Transverse colon (tissue), 4 donors: ENCODE data around the gene STEAP1B.
"Not testable (repeated sequence)": the region's sequence is repeated elsewhere in the genome, so short reads cannot be mapped to it uniquely, and the experiment has no call there.

Experiments
- POLR2AphosphoS5 ChIP-seq, 3 donors: sonication (generic); formaldehyde crosslinking; IDR thresholded peaks; one replicate each; pipeline ENCODE4 v1.6.1; 2016; ENCODE audit warnings: antibody characterized with exemption in 3 of 3
- TF ChIP-seq, protein P1 (sequence below), 5 experiments: fragments of 200-600 bp in 3 of 5; fragments of 450-650 bp in 2 of 5; sonication (generic) in 3 of 5; IDR thresholded peaks; 1 replicate in 2 of 5; 2 replicates in 3 of 5; pipeline ENCODE4 v1.5.1; 2016 to 2017; ENCODE audit warnings: antibody characterized with exemption in 5 of 5, inconsistent platforms in 3 of 5, mild to moderate bottlenecking in 2 of 5, moderate library complexity in 1 of 5

DNA sequence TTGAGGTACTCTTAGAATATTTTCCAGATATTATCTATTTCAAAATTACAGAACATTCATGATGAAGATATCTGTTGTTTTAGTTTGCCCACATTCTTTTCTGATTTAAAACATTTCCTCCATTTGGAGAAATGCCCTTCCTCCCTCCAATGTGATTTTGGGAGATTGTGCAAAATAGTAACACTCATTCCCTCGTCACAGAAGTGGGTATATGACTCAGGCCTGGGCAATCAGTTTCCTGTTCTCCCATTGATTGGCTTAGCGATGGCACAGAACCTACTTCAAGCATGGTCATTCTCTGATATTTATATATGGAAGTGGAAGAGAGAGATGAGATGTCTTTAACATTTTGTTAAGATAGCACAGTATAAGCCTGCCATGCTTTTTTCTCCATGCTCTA lies 3.1 kb downstream of the STEAP1B start:
- TF ChIP-seq, protein P1, sequence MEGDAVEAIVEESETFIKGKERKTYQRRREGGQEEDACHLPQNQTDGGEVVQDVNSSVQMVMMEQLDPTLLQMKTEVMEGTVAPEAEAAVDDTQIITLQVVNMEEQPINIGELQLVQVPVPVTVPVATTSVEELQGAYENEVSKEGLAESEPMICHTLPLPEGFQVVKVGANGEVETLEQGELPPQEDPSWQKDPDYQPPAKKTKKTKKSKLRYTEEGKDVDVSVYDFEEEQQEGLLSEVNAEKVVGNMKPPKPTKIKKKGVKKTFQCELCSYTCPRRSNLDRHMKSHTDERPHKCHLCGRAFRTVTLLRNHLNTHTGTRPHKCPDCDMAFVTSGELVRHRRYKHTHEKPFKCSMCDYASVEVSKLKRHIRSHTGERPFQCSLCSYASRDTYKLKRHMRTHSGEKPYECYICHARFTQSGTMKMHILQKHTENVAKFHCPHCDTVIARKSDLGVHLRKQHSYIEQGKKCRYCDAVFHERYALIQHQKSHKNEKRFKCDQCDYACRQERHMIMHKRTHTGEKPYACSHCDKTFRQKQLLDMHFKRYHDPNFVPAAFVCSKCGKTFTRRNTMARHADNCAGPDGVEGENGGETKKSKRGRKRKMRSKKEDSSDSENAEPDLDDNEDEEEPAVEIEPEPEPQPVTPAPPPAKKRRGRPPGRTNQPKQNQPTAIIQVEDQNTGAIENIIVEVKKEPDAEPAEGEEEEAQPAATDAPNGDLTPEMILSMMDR (IDR thresholded peaks at IDR 0.05) = not testable (repeated sequence)
- not testable (repeated sequence) for TF ChIP-seq POLR2AphosphoS5 (IDR thresholded peaks at IDR 0.05)
